Activated naive CD4-positive, alpha-beta T cell treated with anti-CD3 and anti-CD28 coated beads, Interleukin-2, amount 50 U/mL, for 24 hours (primary cell): ENCODE measurements around the gene CHRNB1.

Experiments
- H3K27ac Mint-ChIP-seq: one replicate; pipeline ENCODE4 v1.8.0; 2021; ENCODE audit warnings: mild to moderate bottlenecking, mixed read lengths
- H3K27me3 Mint-ChIP-seq: one replicate; pipeline ENCODE4 v1.8.0; 2021; ENCODE audit warnings: mixed read lengths
- H3K36me3 Mint-ChIP-seq: one replicate; pipeline ENCODE4 v1.8.0; 2021; ENCODE audit warnings: mixed read lengths
- H3K4me1 Mint-ChIP-seq: one replicate; pipeline ENCODE4 v1.8.0; 2021; ENCODE audit warnings: mixed read lengths
- H3K4me3 Mint-ChIP-seq: one replicate; pipeline ENCODE4 v1.8.0; 2021; ENCODE audit warnings: mild to moderate bottlenecking, mixed read lengths
- H3K9me3 Mint-ChIP-seq: one replicate; pipeline ENCODE4 v1.8.0; 2021; ENCODE audit warnings: mixed read lengths

The CHRNB1 gene

GRCh38 chr17:7426896-7427489, 17.9 kb upstream of the CHRNB1 start:
- no peaks in the 10 kb centered on the region for H3K9me3 Mint-ChIP-seq
- H3K4me1 Mint-ChIP-seq = no peaks in the 10 kb centered on the region
- H3K36me3 Mint-ChIP-seq = no peaks in the 10 kb centered on the region
- no peaks in the 10 kb centered on the region for H3K27me3 Mint-ChIP-seq
- H3K4me3 Mint-ChIP-seq = no peak overlapping the region
- no peak overlapping the region for H3K27ac Mint-ChIP-seq

GRCh38 chr17:7427549-7427948, 17.3 kb upstream of the CHRNB1 start:
- Mint-ChIP-seq H3K27me3 (no peaks in the 10 kb centered on the region), H3K36me3 (no peaks in the 10 kb centered on the region), H3K9me3 (no peaks in the 10 kb centered on the region), H3K4me1 (no peaks in the 10 kb centered on the region), H3K4me3 (no peak overlapping the region), H3K27ac (no peak overlapping the region)

GRCh38 chr17:7428557-7428956, 16.3 kb upstream of the CHRNB1 start, which contains the start of gene SPEM3:
TSS of gene SPEM3 (plus strand) at chr17:7428857. CDS start at chr17:7428903, 46 bp downstream.
- Mint-ChIP-seq H3K36me3 (no peaks in the 10 kb centered on the region), H3K27ac (peak within 1 kb of the TSS; percentile 27), H3K9me3 (no peaks in the 10 kb centered on the region), H3K4me1 (no peaks in the 10 kb centered on the region), H3K27me3 (no peaks in the 10 kb centered on the region), H3K4me3 (no peak within 1 kb of the TSS)

GRCh38 chr17:7429722-7430121, 15.1 kb upstream of the CHRNB1 start:
- Mint-ChIP-seq H3K4me1 (no peaks in the 10 kb centered on the region), H3K27ac (no peak overlapping the region), H3K4me3 (no peak overlapping the region), H3K36me3 (no peaks in the 10 kb centered on the region), H3K27me3 (no peaks in the 10 kb centered on the region), H3K9me3 (no peaks in the 10 kb centered on the region)

GRCh38 chr17:7431231-7431630, 13.6 kb upstream of the CHRNB1 start:
- Mint-ChIP-seq H3K4me3 (no peak overlapping the region), H3K27ac (no peak overlapping the region), H3K27me3 (no peaks in the 10 kb centered on the region), H3K4me1 (peaks cover 3% of the 10 kb centered on the region), H3K36me3 (no peaks in the 10 kb centered on the region), H3K9me3 (no peaks in the 10 kb centered on the region)

- H3K4me1 Mint-ChIP-seq = peaks cover 11% of the 10 kb centered on the region
- peak overlapping the region; percentile 51 for H3K27ac Mint-ChIP-seq
Measured at GRCh38 chr17:7432296-7432695, 12.6 kb upstream of the CHRNB1 start.

GRCh38 chr17:7435676-7436555, 8.9 kb upstream of the CHRNB1 start:
- peaks cover 38% of the 10 kb centered on the region for H3K4me1 Mint-ChIP-seq
- no peaks in the 10 kb centered on the region for H3K36me3 Mint-ChIP-seq
- H3K4me3 Mint-ChIP-seq = peak overlapping the region; percentile 96
- peak overlapping the region; percentile 95 for H3K27ac Mint-ChIP-seq
- H3K27me3 Mint-ChIP-seq = peaks cover 7% of the 10 kb centered on the region
- H3K9me3 Mint-ChIP-seq = no peaks in the 10 kb centered on the region

More at GRCh38 chr17:7432296-7432695, 12.6 kb upstream of the CHRNB1 start:
- H3K36me3 Mint-ChIP-seq = no peaks in the 10 kb centered on the region
- no peak overlapping the region for H3K4me3 Mint-ChIP-seq
- H3K27me3 Mint-ChIP-seq = no peaks in the 10 kb centered on the region
- H3K9me3 Mint-ChIP-seq = no peaks in the 10 kb centered on the region

- Mint-ChIP-seq H3K4me1 (peaks cover 38% of the 10 kb centered on the region), H3K27ac (peak overlapping the region; percentile 84), H3K4me3 (peak overlapping the region; percentile 96), H3K36me3 (no peaks in the 10 kb centered on the region), H3K9me3 (no peaks in the 10 kb centered on the region), H3K27me3 (peaks cover 10% of the 10 kb centered on the region)
Measured at GRCh38 chr17:7436556-7437368, 8.1 kb upstream of the CHRNB1 start.

- H3K4me1 Mint-ChIP-seq = peaks cover 38% of the 10 kb centered on the region
- H3K4me3 Mint-ChIP-seq = peak overlapping the region; percentile 88
- peak overlapping the region; percentile 68 for H3K27ac Mint-ChIP-seq
- no peaks in the 10 kb centered on the region for H3K9me3 Mint-ChIP-seq
- no peaks in the 10 kb centered on the region for H3K36me3 Mint-ChIP-seq
- H3K27me3 Mint-ChIP-seq = peaks cover 15% of the 10 kb centered on the region
Measured at GRCh38 chr17:7437369-7437863, 7.4 kb upstream of the CHRNB1 start.

GRCh38 chr17:7437950-7438614, 6.8 kb upstream of the CHRNB1 start:
- Mint-ChIP-seq H3K27me3 (peaks cover 20% of the 10 kb centered on the region), H3K27ac (peak overlapping the region; percentile 68), H3K4me3 (peak overlapping the region; percentile 88), H3K36me3 (no peaks in the 10 kb centered on the region), H3K9me3 (no peaks in the 10 kb centered on the region), H3K4me1 (peaks cover 38% of the 10 kb centered on the region)

- Mint-ChIP-seq H3K27ac (peak overlapping the region; percentile 77), H3K4me1 (peaks cover 38% of the 10 kb centered on the region), H3K4me3 (peak overlapping the region; percentile 88), H3K9me3 (no peaks in the 10 kb centered on the region), H3K36me3 (no peaks in the 10 kb centered on the region), H3K27me3 (peaks cover 25% of the 10 kb centered on the region)
Measured at GRCh38 chr17:7438656-7439460, 6.0 kb upstream of the CHRNB1 start.

- Mint-ChIP-seq H3K27ac (peak within 1 kb of the TSS; percentile 77), H3K4me3 (peak within 1 kb of the TSS; percentile 88), H3K36me3 (no peaks in the 10 kb centered on the region), H3K9me3 (no peaks in the 10 kb centered on the region), H3K27me3 (peaks cover 27% of the 10 kb centered on the region), H3K4me1 (peaks cover 38% of the 10 kb centered on the region)
Measured at GRCh38 chr17:7439462-7440112, 5.3 kb upstream of the CHRNB1 start, which contains the start of gene FGF11. TSS of gene FGF11 (plus strand) at chr17:7439512. CDS start at chr17:7439621, 109 bp downstream.

GRCh38 chr17:7440113-7440833, 4.6 kb upstream of the CHRNB1 start:
- H3K4me3 Mint-ChIP-seq = peak overlapping the region; percentile 82
- H3K27me3 Mint-ChIP-seq = peaks cover 29% of the 10 kb centered on the region
- peaks cover 40% of the 10 kb centered on the region for H3K4me1 Mint-ChIP-seq
- H3K9me3 Mint-ChIP-seq = no peaks in the 10 kb centered on the region
- H3K36me3 Mint-ChIP-seq = no peaks in the 10 kb centered on the region
- H3K27ac Mint-ChIP-seq = peak overlapping the region; percentile 35
